Erythroblast (primary cell): ENCODE results near the gene TMPO.
"Not testable (repeated sequence)": the region's sequence is repeated elsewhere in the genome, so short reads cannot be mapped to it uniquely, and the experiment has no call there.

Experiments
- GATA1 ChIP-seq: IDR thresholded peaks from 2 replicates; pipeline ENCODE4 v1.6.1; 2011; ENCODE audit warnings: low read depth, mild to moderate bottlenecking, control low read depth, low read length, moderate library complexity
- POLR2A ChIP-seq: IDR thresholded peaks from 2 replicates; pipeline ENCODE4 v1.6.1; 2011; ENCODE audit warnings: mild to moderate bottlenecking, low read length

- not testable (repeated sequence) for TF ChIP-seq POLR2A, GATA1
Measured at GRCh38 chr12:98576795-98577194, 61.4 kb downstream of the TMPO start.
